Right hindlimb (tissue), 1 donor: ENCODE results near the gene FNIP2.
A peak's percentile ranks its signal among the peaks of the same experiment; 100 is the strongest.
"Not testable (repeated sequence)": the region's sequence is repeated elsewhere in the genome, so short reads cannot be mapped to it uniquely, and the experiment has no call there.

Experiments used
- DNase-seq: peaks from one replicate; pipeline ENCODE4 v3.0.0-alpha.2; 2018

FNIP2 gene

DNA sequence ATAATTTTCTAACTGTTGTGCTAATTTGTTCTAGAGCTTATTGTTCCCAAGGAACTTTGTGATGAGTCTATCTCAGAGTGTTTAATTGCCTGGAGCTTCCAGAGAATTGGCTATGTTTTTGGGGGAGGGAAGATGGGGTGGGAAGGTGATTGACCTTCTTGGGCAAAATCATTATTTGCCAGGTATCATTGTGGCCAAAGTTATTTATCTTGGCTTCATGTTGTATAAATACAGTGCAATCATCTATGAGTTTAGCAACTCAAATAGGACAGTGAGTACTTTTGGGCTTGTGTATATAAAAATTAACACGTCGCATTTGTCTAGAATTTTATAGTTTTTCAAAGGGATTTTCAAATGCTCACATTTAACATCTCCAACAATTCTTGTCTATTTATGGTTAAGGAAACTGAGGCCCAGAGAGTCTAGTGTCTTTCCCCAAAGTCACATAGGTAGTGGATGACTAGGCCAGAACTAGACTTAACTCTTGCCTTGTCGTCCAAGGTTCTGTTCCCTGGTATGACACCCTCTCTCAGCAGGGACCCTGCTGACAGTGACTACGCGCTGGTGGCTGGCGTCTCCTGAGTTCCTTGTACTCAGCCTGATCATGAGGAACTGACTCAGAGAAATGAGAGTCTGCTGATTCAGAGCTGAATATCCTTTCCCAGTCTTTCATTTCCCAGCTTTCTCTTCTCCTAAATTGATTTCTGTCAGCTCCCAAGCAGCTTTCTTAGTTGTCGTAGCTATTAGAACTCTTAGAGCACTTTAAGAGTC lies 27.7 kb downstream of the FNIP2 start:
- no peak for DNase-seq

DNA sequence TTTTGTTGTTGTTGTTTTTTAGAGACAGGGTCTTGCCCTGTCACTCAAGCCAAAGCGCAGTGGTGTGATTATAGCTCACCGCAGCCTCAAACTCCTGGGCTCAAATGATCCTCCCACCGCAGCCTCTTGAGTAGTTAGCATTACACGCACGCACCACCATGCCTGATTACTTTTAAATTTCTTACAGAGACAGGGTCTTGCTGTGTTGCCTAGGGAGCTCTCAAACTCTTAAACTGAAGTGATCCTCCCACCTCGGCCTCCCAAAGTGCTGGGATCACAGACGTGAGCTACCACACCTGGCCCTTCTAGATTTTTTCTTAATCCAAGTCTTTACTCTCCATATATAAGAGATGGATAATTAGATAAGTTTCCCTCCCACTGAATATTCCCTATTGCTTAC lies 29.2 kb downstream of the FNIP2 start:
- no peak for DNase-seq

DNA sequence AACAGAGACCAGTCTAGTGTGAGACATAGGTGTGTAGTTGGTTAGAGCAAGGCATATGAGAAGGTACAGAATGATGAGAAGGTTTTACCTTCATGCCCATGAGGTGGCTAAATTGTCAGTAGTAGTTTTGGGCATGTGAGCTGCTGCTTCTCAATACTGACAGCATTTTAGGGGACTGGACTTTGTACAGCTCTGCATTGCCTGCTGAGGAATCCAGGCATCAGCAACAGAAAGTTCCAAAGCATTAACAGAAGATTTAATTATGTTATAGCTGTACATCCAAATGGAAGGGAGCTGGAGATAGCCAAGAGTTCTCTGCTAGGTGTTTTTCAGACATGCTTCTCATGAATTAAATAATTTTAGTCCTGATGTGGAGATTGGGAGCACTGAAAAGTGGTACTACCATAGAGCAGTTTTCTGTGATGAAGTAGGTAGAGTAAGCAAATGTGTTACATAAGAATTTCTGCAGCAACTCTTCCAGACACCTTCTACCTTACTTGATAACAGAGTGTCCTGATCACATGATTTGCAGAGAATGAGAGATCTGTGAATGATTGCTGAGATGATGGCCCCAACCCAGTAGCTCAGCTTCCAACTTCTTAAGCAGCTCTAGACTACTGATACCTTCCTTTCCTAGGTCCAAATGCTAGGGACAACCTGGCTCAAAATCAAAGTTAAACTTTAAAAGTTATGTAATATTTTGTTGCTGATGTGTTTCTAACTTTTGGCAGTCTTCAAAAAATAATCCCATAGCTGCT lies 30.4 kb downstream of the FNIP2 start:
- DNase-seq: no peak

DNA sequence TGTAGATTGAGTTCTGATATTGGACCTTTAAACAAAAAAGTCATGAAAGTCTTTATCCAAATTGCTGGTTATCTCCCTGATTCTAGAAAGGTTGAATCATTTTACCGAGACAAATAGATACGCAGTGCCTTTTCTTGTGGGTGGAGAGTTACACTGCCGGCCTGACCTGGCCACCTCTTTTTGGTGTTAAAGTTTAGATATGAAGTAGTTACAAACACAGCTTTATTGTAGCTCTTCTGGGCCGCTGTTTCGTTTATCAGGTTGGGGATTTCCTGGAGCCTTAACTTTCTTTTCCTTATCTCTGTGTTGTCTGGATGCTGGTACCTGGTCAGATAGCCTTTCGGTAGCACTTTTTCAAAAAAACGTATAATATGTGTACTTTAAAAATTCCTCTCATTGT lies 31.0 kb downstream of the FNIP2 start:
- no peak for DNase-seq

DNA sequence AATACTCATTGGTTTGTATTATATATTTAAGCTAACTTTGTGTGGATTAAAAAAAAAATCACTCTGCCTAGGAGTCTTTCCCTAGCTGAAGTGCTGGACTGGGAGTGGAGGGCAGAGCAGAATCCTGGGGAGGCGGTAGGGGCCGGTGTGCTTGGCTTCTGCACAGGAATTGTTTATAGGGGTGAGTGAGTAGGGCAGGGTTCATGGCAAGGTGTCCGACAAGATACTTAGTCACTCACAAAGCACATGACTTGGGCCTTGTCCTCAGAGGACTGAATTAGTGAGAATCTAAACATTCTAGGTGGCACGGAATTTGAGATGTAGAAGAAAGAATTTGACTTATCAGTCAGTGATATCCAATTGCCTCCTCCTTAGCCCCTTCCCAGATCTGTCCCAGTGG lies 32.2 kb downstream of the FNIP2 start:
- DNase-seq: no peak

DNA sequence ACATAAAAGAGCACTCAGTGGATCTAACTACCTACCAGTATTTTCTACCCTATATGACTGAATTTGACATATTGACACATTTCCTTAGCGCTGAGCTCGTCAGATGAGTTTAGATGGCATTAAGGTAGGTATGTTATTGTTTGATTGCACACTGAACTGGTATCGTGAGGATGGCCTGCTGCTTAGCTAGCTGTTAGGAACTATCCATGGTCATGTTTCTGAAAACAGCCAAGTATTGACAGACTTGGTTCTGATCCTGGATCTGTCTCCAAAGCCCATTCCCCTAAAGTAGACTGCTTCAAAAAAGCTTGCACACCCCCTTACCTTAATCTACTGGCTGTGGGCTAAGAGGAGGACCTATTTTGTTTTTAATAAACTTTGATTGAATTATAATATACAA lies 32.9 kb downstream of the FNIP2 start:
- DNase-seq: no peak

DNA sequence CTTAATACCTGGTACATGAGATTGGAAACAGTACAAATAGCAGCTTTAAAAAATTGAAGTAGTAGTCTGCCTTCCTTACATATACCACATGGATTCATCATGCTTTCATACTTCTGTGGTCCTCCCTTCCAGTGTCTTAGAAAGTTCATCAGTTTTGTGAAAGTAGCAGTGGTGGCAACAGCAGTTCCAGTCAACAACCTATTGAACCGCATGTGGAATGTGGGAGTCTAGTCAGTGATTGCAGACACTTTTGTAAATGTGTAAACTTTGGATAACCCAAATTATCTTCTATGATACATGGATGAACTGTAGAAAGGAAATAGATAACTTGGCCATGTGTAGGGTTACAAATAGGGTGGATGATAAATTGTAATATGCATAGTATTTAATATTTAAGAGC lies 34.1 kb downstream of the FNIP2 start:
- DNase-seq: no peak

DNA sequence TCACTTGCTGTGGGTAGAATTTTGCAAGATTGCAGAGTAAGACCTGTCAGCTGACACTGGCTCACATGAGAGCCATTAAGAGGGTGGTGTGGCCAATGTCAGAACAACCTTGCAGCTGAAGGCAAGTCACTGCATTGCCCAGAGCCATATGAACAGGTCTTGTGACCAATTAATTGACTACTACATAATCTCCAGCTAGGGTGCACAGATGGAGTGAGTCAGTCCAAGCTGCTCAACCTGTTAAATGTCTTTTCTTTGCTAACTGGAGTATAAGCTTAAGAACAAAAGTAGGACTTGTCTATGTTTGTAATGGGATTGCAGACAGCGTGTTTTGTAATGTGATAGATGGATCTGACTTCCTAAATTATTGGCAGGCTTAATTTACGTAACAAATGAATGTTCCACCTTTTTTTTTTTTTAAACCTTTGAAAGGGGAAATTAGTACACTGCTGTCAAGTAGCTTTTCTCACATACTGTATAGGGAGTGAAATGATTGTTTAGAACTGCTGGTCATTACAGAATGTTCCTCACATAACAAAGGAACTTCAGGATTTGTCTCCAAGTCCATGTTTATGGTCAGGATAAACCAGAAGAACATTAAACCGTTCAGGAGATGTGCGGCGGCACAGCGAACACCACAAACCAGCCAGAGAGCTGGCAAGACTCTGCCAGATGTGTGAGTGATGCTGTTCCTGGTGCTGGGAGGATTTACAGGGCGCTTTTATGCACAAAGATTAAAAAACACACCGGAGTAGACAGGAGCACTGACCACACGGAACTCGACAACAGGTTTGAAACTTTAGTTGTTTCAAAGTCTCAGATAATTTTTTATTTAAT lies 37.0 kb downstream of the FNIP2 start:
- DNase-seq: no peak

DNA sequence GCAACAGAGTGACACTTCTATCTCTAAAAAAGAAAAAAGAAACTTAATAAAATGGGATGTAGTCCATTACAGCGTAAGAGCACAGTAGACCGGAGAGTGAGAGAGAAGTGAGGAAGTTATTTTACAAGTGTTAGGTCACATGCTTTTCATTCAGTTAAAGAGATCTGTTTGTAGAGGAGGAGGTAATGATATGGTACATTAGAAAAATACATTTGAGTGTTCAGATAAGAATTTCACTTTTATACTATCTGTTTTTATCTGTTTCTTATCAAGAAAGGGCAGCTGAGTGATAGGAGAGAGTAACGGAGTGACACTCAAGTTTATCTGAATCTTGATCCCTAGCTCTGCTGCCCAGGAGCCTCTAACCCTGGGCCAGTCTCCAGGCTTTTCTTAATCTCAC lies 38.9 kb downstream of the FNIP2 start:
- DNase-seq: no peak

DNA sequence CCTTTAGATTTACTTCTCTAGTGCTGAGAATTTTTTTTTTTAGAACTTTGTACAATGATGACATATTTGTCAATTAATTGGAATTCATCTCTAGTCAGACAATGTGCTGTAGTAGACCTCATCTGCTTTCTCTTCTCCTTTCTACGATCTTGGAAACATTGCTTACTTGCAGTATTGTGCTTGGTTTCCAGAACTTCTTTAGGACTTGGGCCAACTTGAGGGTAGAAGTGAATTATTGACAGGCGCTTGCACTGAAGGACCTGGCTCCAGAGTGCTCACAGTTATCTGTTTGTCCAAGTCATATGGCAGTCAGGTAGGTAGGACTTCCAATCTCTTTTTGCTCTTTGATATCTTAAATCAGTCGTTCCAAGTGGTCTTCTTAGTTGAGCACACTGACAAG lies 39.6 kb downstream of the FNIP2 start:
- no peak for DNase-seq

DNA sequence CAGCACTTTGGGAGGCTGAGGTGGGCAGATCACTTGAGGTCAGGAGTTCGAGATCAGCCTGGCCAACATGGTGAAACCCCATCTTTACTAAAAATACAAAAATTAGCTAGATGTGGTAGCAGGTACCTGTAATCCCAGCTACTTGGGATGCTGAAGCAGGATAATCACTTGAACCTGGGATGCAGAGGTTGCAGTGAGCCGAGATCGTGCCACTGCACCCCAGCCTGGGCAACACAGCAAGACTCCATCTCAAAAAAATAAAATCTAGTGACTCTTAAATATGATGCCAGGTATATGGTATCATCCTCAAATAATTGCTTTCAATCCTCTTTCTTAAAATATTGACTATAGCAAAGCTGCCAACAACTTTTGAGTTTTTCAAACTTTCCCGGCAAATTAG lies 40.4 kb downstream of the FNIP2 start:
- not testable (repeated sequence) for DNase-seq

DNA sequence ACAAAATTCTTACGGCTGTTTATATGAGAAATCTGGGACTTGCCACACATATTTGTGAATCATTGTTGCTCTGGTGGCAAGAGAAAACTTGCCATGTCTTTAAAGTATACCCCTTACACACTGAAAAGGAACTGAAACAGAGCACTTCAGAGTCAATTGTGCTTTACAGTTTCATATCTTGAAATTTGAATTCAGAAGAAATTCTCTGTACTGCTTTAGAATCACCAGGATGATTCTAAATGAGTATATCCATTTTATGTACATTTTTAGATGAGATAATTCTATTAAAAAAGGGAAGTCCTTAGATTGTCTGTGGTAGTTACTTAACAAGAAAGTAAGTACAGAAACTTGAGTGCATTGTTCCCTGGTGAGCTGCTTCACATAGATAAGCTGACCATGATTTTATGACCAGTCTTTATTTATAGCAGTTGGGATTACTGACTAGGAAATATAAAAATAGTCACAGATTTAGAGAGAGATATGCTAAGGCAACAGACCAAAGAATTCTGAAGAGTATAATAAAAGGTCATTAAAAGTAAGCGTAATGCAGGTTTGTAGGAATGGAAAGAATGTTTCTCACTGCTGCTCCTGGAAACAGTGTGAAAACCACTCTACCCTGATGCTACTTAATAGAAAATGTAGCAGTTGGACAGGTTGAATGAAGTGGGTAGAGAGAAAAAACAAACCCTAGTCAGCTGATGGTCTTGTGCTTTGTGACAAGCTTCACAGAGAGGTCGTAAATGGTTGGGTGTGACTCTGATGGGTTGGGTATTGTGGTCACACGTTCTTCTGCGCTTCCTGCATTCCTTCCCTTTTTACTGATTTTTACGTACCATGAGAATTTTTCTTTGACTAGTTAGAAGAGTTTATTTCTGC lies 41.0 kb downstream of the FNIP2 start:
- peak; percentile 31 for DNase-seq

DNA sequence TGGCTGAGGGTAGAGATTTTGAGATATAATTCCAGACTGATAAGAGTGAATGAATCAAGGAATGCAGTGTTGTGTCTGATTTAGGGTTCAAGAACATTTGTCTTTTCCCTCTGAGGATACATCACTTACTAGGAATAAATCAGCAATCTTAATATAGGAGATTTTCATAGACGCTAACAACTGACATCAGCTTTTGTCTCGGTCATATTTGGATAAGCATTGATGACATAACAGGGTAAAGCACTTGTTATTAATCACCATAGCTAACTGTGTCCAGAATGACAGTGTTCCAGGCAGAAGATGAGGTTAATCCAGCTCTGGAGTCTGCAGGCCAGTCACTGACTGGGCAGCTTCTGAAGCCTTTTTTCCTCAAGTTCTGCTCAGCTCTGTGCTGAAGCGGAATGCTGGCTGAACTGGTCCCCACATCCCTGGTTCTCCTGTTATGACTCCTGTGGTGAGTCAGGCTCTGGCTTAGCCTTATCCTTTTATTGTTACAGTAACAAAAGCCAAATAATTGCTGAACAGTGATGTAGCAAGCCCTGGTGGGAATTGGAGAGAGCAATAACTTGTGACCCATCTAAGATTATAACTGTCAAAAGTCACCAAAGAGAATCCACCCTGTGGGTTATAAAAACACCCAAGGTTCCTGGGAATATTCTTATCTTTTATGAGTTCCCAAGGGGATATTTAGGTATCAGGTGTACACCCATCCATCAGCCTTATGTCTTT lies 41.8 kb downstream of the FNIP2 start:
- DNase-seq: peak; percentile 64

DNA sequence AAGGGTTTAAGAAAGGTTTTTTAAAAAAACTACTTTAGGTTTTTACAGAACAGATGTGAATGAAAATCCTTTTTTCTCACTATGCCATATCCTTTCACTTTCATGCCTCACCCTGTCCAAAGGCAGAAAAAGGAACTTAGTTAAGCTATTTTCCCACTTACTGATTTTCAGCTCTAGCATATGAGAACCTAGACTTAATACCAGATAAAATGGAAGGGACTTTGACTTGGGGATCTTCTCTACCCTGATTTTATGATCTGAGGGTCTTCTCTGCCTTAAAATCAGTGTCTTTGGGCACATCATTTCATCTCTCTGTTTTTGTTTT lies 42.4 kb downstream of the FNIP2 start:
- DNase-seq: no peak

DNA sequence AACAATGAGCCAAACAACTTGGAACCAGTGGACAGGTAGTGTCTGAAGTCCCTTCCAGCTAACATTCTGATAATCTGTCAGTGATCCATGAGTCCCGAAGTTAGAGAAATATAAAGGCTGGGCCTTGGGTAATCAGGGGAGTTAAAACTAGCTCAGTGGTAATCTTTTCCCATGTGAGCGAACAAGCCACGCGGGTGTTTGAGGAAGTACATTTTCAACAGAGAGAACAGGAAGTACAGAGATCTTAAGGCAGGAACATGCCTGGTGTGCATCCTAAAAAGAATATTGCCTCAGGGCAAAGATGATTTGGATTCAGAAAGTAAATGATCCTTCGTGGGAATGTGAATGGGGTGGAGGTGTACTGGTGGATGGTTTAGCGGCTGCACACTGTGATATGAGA lies 42.9 kb downstream of the FNIP2 start:
- no peak for DNase-seq

DNA sequence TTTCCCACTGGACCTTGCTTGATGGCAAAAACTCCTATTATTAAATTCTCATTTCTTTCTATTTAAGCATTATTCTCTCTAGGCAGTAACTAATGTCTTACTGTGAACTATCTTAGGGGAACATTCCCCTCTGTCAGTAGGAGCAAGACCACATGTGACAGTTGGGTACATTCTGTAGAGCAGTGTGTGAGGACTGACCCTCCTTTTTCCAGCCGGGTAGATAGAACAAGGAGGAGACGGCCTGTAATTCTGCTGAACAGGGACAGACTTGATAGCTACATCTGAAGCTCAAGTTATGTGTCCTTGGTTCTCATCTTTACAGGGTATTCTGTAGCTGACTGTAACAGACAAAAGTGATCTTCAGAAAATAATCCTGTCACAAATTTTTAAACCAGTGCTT lies 43.3 kb downstream of the FNIP2 start:
- no peak for DNase-seq

DNA sequence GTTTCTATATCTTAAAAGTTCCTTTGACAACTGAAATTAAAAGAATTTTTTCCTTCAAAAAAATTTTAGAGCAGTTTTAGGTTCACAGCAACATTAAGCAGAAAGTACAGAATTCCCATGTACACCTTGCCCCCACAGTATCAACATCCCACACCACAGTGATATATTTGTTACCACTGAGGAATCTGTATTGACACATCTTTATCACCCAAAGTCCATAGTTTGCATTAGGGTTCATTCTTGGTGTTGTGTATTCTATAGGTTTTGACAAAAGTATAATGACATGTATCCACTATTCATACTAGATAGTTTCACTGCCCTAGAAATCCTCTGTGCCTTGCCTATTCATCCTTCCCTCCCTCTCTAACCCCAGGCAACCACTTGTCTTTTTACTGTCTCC lies 43.7 kb downstream of the FNIP2 start:
- DNase-seq: no peak

DNA sequence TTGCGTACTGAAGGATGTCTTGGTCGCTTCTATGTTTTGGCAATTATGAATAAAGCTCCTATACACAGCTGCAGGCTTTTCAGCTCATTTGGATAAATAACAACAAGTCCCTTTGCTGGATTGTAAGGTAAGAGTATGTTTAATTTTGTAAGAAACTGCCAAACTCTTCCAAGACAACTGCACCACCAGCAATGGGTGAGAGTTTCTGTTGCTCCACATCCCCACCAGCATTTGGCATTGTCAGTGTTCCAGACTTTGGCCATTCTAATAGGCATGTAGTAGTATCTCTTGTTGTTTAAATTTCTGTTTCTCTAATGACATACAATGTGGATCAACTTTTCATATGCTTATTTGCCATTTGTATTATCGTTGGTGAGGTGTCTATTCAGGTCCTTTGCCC lies 44.3 kb downstream of the FNIP2 start:
- DNase-seq: no peak

DNA sequence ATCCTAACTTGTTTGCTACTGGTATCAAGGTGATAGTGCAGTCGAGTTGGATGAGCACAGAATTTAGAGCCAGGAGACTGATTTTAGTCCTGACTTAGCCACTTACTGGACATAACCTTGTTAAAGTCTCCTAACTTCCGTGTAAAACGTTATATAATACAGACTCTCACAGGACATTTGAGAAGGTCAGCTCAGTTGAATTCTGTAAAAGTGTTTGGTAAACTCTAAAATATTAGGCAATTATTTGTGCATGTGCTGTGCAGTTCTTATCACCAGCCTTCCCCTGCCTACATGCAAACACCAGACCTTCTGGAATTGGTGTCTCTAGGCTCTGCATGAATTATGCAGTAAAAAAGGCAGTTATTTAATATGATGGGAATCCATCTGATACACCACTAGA lies 45.4 kb downstream of the FNIP2 start:
- no peak for DNase-seq

DNA sequence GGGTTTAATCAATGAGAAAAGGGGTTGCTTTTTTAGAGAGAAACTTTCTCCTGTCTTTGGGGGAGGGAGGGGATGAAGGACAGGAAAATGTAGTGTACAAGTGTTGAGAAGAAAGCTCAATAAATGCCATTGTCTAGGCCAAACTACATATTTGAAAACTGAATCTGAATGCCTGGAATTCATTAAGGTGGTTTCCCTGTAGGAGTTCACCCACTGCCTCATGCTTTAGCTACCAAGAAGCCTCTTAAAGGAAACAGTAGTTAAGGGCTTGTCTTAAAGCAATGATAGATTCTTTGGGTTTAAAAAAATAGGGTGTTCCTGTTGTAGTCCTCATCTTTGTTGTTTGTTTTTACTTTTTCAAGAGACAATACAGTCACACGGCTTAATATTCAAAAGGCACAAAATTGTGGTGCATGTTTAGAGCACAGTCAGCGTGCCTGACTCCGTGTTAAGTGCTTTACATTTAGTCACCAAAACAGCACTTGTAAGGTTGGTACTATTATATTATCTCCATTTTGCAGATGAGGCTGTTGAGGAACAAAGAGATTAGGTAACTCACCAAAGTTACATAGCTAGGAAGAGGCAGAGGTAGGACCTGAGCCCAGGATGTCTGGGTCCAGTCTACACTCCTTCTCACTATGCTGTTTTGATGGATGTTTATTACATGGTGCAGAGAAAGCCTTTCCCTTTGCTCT lies 46.0 kb downstream of the FNIP2 start:
- no peak for DNase-seq

DNA sequence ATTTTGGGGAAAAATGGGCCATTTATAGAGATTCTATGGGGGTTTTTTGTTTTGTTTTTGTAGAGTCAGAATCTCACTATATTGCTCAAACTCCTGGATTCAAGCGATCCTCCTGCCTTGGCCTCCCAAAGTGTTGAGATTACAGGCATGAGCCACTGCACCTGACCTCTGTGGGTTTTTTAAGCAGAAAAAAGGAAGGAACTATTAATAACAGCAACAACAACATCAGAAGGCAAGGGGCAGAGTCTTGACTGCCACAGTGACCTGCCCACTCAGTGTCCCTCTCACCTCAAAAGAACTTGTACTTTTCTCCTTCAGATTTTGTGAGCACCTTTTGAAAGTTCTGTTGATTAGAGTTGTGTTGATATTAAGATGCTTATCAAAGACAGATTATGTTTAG lies 48.1 kb downstream of the FNIP2 start:
- no peak for DNase-seq
